Caco-2 (cell line): Measurements from ENCODE around the gene PGAM4. TPM values are rescaled to one million over a fixed set of nuclear protein-coding genes. Genes with fewer than 3 reads are reported as not detected.

Experiments
- total RNA-seq: library from RNA; stranded (reverse); gene quantifications from 2 replicates; pipeline ENCODE4 v1.2.3, GENCODE V29; 2022

The PGAM4 gene
- total RNA-seq, 1 experiment from 2014 or later = not detected

Other genes with a start within 250 kb of the PGAM4 start
- gene ATRX, start 183.4 kb downstream of the PGAM4 start, total RNA-seq = 61.2 and 71.4 TPM in 2 replicates
- gene MAGT1, start 74.2 kb downstream of the PGAM4 start, total RNA-seq = 75.0 and 75.7 TPM in 2 replicates
- 243 and 283 TPM in 2 replicates for gene COX7B, start 70.2 kb downstream of the PGAM4 start, total RNA-seq
- 3.1 and 3.6 TPM in 2 replicates for gene ATP7A, start 58.9 kb downstream of the PGAM4 start, total RNA-seq
- 391 and 425 TPM in 2 replicates for gene PGK1, start 134.6 kb upstream of the PGAM4 start, total RNA-seq
- 21.0 and 22.2 TPM in 2 replicates for gene TAF9B, start 170.0 kb upstream of the PGAM4 start, total RNA-seq